Thoracic aorta (tissue), 2 donors: Measurements from ENCODE around the gene ATXN7L1. TPM values are rescaled to one million over a fixed set of nuclear protein-coding genes. Genes with fewer than 3 reads are reported as not detected.

Experiments
- ATAC-seq: fragments of 150-250 bp; one replicate; pipeline ENCODE4 v1.8.0; 2017; ENCODE audit warnings: low read depth; ENCODE audit not compliant: insufficient number of reproducible peaks, low FRiP score
- DNase-seq: peaks from one replicate; pipeline ENCODE4 v3.0.0-alpha.2; 2020; ENCODE audit warnings: low spot score
- H3K27ac ChIP-seq, 2 donors: fragments of 200-600 bp; sonication (generic); 1 replicate in 1 of 2; 2 replicates in 1 of 2; pipeline ENCODE4 v1.5.1; 2016; ENCODE audit warnings: mild to moderate bottlenecking in 2 of 2, moderate library complexity in 2 of 2
- H3K27me3 ChIP-seq: fragments of 200-600 bp; sonication (generic); replicated peaks from 2 replicates; pipeline ENCODE4 v1.6.0; 2016; ENCODE audit warnings: mild to moderate bottlenecking; ENCODE audit not compliant: insufficient read depth
- H3K36me3 ChIP-seq: fragments of 200-600 bp; sonication (generic); one replicate; pipeline ENCODE4 v1.5.1; 2016
- H3K4me1 ChIP-seq, 2 donors: fragments of 200-600 bp; sonication (generic); 1 replicate in 1 of 2; 2 replicates in 1 of 2; pipeline versions ENCODE4 v1.5.1 to v1.6.0; 2016; ENCODE audit warnings: low read depth in 2 of 2, mild to moderate bottlenecking in 1 of 2; ENCODE audit not compliant: control insufficient read depth in 1 of 2
- H3K4me3 ChIP-seq: fragments of 200-600 bp; sonication (generic); 2 replicates; pipeline ENCODE4 v1.5.1; 2016; ENCODE audit warnings: mild to moderate bottlenecking
- H3K9me3 ChIP-seq: fragments of 200-600 bp; sonication (generic); 2 replicates; pipeline ENCODE4 v1.5.1; 2016
- CTCF ChIP-seq: fragments of 200-600 bp; sonication (generic); IDR thresholded peaks from one replicate; pipeline ENCODE4 v1.5.1; 2019; ENCODE audit warnings: antibody characterized with exemption
- total RNA-seq, 2 donors: library from RNA; depleted of rRNA; stranded (reverse); fragments of >200 nt; gene quantifications; one replicate each; pipeline versions ENCODE4 v1.1.0 to v1.2.3, GENCODE V29; 2016

ATXN7L1 gene
- total RNA-seq, 2 donors from 2014 or later = 11.6 to 13.4 TPM

GRCh38 chr7:105661625-105662024, 214.8 kb downstream of the ATXN7L1 start:
- TF ChIP-seq CTCF = no peak
- H3K4me3 ChIP-seq = no peak overlapping the region
- no peak overlapping the region for H3K27ac ChIP-seq
- H3K9me3 ChIP-seq = no peaks in the 10 kb centered on the region
- ATAC-seq (no peak), DNase-seq (no peak)
- H3K36me3 ChIP-seq = no peaks in the 10 kb centered on the region
- H3K27me3 ChIP-seq = no peaks in the 10 kb centered on the region
- no peaks in the 10 kb centered on the region for H3K4me1 ChIP-seq

- no peak for DNase-seq
- no peak overlapping the region for H3K27ac ChIP-seq
- H3K36me3 ChIP-seq = no peaks in the 10 kb centered on the region
- no peaks in the 10 kb centered on the region for H3K9me3 ChIP-seq
- H3K4me1 ChIP-seq = peaks cover 0 to 12% of the 10 kb centered on the region in 2 donors
- H3K4me3 ChIP-seq = no peak overlapping the region
- peak; percentile 54 for TF ChIP-seq CTCF
- ATAC-seq = no peak
- H3K27me3 ChIP-seq = no peaks in the 10 kb centered on the region
Measured at GRCh38 chr7:105656922-105657521, 219.4 kb downstream of the ATXN7L1 start.

- no peak overlapping the region for H3K4me3 ChIP-seq
- H3K4me1 ChIP-seq = peaks cover 0 to 12% of the 10 kb centered on the region in 2 donors
- H3K27me3 ChIP-seq = no peaks in the 10 kb centered on the region
- no peaks in the 10 kb centered on the region for H3K9me3 ChIP-seq
- H3K36me3 ChIP-seq = no peaks in the 10 kb centered on the region
- ATAC-seq (no peak), DNase-seq (no peak)
- H3K27ac ChIP-seq = no peak overlapping the region
- TF ChIP-seq CTCF = no peak
Measured at GRCh38 chr7:105655500-105656380, 220.7 kb downstream of the ATXN7L1 start.

- Histone ChIP-seq H3K27ac (no peak overlapping the region), H3K4me1 (peaks cover 0 to 12% of the 10 kb centered on the region in 2 donors), H3K36me3 (no peaks in the 10 kb centered on the region), H3K27me3 (no peaks in the 10 kb centered on the region), H3K4me3 (no peak overlapping the region), H3K9me3 (no peaks in the 10 kb centered on the region)
- ATAC-seq = no peak
- TF ChIP-seq CTCF = no peak
- DNase-seq = no peak
Measured at GRCh38 chr7:105655067-105655466, 221.3 kb downstream of the ATXN7L1 start.

DNA sequence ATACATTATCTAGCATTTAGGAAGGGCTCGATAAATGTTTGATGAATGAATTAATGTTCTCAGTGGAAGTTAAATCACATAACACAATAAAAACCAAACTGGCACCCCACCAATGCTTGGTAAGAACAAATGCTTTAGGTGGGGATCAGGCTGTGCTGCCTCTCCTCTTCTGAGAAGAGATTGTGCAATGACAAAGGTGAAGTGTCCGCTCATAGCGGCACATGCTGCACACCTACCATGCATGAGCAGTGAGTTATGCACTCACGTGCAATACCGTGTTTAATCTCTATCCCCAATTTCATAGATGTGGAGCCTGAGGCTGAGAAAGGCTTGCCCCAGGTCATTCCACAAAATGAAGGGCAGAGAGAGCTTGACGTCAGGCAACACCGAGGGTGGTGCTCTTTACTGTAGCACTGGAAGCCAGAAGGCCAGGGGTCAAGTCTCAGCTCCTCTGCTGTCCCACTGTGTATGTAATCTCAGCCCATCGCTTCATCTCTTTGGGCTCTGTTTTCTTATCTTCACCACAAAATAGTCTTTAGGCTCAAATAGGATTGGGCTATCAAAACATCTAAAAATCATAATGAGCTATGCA, 222.2 kb downstream of the ATXN7L1 start:
- Histone ChIP-seq H3K4me3 (no peak overlapping the region), H3K36me3 (no peaks in the 10 kb centered on the region), H3K4me1 (peaks cover 0 to 15% of the 10 kb centered on the region in 2 donors), H3K27me3 (no peaks in the 10 kb centered on the region), H3K27ac (no peak overlapping the region), H3K9me3 (no peaks in the 10 kb centered on the region)
- no peak for TF ChIP-seq CTCF
- DNase-seq = no peak
- ATAC-seq = no peak
